Measurements from ENCODE around the gene RARB.

The RARB gene

DNA sequence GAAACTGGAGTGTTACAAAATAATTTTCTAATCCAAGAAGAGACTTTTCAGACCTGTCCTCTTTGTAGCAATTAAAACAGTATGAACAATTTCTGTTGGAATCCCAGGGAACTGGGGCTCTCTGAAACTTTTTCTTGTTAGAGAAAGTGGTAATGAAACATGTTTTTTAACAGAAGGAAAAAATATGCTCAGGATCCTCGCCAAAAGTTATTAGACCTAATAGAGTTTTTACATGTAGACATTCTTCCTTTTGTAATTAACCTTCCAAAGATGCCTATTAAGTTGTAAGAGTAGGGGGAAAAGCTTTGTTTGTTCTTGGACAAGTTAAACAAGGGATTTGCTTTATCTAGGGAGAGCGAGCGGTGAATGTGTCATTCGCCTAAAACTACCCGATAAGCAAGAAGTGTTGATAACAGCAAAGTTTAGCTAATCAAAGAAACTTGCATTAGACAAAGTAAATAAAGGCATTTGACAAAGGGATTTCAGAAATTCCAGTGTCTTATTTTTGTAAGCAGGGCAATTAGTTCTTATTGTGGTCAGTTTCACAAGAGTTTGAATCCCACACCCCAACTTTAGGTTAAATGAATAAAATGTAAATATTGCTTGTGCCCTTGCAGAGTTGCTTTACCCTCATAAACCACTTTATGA is 2.3 kb downstream of the RARB start:
- Histone ChIP-seq H3K4me3 (ENCODE audit: low read depth in 1 of 2, low read length in 2 of 2) (peak overlapping the region in 1 of 2 donors; percentile 70), H3K9me3 (ENCODE audit: control insufficient read depth in 1 of 2, low read length in 2 of 2) (no peaks in the 10 kb centered on the region), H3K36me3 (ENCODE audit: control insufficient read depth in 1 of 2, insufficient read depth in 2 of 2, low read length in 2 of 2) (no peaks in the 10 kb centered on the region), H3K4me1 (ENCODE audit: control insufficient read depth in 1 of 2, insufficient read depth in 2 of 2, low read length in 2 of 2) (peaks cover 0 to 28% of the 10 kb centered on the region in 2 donors), H3K9ac (ENCODE audit: low read depth in 1 of 2, low read length in 2 of 2) (no peak overlapping the region), H3K27me3 (ENCODE audit: control insufficient read depth in 1 of 2, insufficient read depth in 2 of 2, low read length in 2 of 2) (peaks cover 3 to 15% of the 10 kb centered on the region in 2 donors), H3K27ac (ENCODE audit: low read depth, low read length) (no peak overlapping the region)

DNA sequence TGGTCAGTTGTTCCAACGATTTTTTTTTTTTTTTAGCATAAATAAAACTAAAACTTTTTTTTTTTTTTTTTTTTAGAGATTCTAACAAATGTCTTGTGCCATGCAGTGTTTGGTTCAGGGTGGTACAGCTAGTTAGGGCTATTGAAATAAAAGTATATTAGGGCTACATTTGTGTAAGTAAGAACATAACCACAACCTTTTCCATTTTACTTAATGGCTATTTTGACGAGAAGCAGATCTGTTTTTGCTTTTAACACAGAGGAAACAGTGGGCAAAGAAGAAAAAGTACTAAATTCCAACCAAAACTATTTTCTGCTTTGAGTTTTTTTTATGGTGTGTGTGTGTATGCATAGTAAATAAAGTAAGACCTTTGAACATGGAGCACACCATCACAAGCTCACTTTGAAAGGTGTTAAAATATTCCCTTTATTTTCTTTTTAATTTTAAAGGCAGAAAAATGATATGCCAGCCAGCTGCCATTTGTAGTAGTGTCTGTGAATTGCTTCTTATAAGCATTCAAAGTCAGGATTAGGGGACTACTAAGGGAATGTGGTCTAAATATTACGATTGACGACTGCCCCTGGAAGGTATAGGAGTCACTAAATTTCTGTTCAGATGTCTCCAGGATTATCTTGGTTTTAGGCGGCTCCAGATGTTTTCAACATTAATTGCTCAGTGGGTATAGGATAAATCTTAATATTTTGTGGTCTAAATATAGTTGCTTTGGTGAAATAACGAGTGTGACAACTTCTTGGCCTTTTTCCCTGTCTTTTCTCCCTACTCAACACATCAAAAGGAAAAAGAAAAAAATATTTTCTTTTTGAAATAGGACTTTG is 3.1 kb downstream of the RARB start:
- H3K36me3 ChIP-seq (ENCODE audit: control insufficient read depth in 1 of 2, insufficient read depth in 2 of 2, low read length in 2 of 2): no peaks in the 10 kb centered on the region
- no peaks in the 10 kb centered on the region for H3K9me3 ChIP-seq (ENCODE audit: control insufficient read depth in 1 of 2, low read length in 2 of 2)
- no peak overlapping the region for H3K4me3 ChIP-seq (ENCODE audit: low read depth in 1 of 2, low read length in 2 of 2)
- H3K9ac ChIP-seq (ENCODE audit: low read depth in 1 of 2, low read length in 2 of 2): no peak overlapping the region
- H3K27me3 ChIP-seq (ENCODE audit: control insufficient read depth in 1 of 2, insufficient read depth in 2 of 2, low read length in 2 of 2): peaks cover 3 to 10% of the 10 kb centered on the region in 2 donors
- H3K4me1 ChIP-seq (ENCODE audit: control insufficient read depth in 1 of 2, insufficient read depth in 2 of 2, low read length in 2 of 2): peaks cover 0 to 31% of the 10 kb centered on the region in 2 donors
- H3K27ac ChIP-seq (ENCODE audit: low read depth, low read length): no peak overlapping the region

DNA sequence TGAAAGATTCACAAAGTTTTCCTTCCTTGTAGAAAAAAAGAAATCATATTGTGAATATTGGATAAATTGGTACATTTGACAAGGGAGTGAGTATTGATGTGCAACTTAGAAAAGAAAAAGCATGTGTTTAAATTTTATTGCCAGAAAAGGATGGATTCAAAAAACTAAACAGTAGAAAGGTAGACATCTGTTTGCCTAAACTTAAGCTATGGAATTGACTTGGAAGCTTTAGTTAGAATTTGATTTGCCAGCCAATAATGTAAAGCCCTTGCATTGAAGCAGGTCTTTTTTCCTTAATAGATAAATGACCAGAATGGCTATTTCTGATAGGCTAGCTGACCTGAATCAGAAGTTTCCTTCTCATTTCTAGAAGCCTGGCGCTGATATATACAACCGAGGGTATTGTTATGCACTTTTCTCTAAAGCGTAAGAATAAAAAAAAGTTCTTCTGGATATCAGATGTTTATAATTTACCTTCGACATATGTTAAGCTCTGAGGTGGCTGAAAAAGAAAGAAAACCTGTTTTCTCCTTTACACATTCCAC is 4.2 kb downstream of the RARB start:
- H3K36me3 ChIP-seq (ENCODE audit: control insufficient read depth in 1 of 2, insufficient read depth in 2 of 2, low read length in 2 of 2): no peaks in the 10 kb centered on the region
- H3K4me3 ChIP-seq (ENCODE audit: low read depth in 1 of 2, low read length in 2 of 2): no peak overlapping the region
- H3K9ac ChIP-seq (ENCODE audit: low read depth in 1 of 2, low read length in 2 of 2): no peak overlapping the region
- H3K27me3 ChIP-seq (ENCODE audit: control insufficient read depth in 1 of 2, insufficient read depth in 2 of 2, low read length in 2 of 2): peaks cover 0 to 2% of the 10 kb centered on the region in 2 donors
- H3K4me1 ChIP-seq (ENCODE audit: control insufficient read depth in 1 of 2, insufficient read depth in 2 of 2, low read length in 2 of 2): peaks cover 0 to 38% of the 10 kb centered on the region in 2 donors
- no peak overlapping the region for H3K27ac ChIP-seq (ENCODE audit: low read depth, low read length)
- no peaks in the 10 kb centered on the region for H3K9me3 ChIP-seq (ENCODE audit: control insufficient read depth in 1 of 2, low read length in 2 of 2)

DNA sequence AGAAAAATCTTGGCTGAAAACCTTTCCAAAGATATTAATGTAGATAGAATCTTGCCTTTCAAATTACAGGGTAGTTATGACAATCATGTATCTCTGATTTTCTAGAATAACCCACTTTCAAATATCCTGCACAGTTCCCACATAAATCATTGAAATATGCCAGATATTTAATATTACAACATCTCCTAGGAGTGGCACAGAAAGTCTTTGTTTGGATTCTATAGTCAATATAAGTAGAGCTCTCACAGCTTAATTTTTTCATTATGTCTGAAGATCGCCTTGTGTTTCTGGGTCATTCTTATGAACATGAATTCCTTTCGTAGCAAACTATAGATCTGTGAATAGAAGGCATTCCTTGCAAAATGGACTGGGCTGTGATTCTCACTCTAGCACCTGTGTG is 5.0 kb downstream of the RARB start:
- H3K4me3 ChIP-seq (ENCODE audit: low read depth in 1 of 2, low read length in 2 of 2): no peak overlapping the region
- peaks cover 0 to 38% of the 10 kb centered on the region in 2 donors for H3K4me1 ChIP-seq (ENCODE audit: control insufficient read depth in 1 of 2, insufficient read depth in 2 of 2, low read length in 2 of 2)
- no peak overlapping the region for H3K27ac ChIP-seq (ENCODE audit: low read depth, low read length)
- no peaks in the 10 kb centered on the region for H3K36me3 ChIP-seq (ENCODE audit: control insufficient read depth in 1 of 2, insufficient read depth in 2 of 2, low read length in 2 of 2)
- H3K9me3 ChIP-seq (ENCODE audit: control insufficient read depth in 1 of 2, low read length in 2 of 2): no peaks in the 10 kb centered on the region
- H3K9ac ChIP-seq (ENCODE audit: low read depth in 1 of 2, low read length in 2 of 2): no peak overlapping the region
- H3K27me3 ChIP-seq (ENCODE audit: control insufficient read depth in 1 of 2, insufficient read depth in 2 of 2, low read length in 2 of 2): no peaks in the 10 kb centered on the region

DNA sequence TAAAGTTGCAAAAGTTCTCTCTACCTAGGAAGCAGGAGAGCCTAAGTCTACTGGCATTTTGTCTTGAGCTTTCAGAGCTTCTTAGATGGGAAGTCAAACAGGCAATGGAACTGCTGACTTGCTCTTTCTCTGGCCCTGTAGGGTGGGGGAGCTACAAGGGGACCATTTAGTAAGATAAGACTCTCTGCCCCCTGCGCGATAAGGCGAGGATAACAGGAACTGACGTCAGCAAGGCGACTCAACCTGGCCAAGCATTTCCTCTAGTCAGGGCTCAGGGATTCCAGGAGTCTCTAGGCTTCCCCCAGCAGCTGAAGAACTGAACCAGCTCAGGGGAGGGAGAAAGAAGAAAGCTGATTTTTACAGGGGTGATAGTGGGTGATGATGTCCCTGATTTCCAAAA is 5.8 kb downstream of the RARB start:
- no peak overlapping the region for H3K27ac ChIP-seq (ENCODE audit: low read depth, low read length)
- H3K4me3 ChIP-seq (ENCODE audit: low read depth in 1 of 2, low read length in 2 of 2): no peak overlapping the region
- no peaks in the 10 kb centered on the region for H3K9me3 ChIP-seq (ENCODE audit: control insufficient read depth in 1 of 2, low read length in 2 of 2)
- peaks cover 0 to 34% of the 10 kb centered on the region in 2 donors for H3K4me1 ChIP-seq (ENCODE audit: control insufficient read depth in 1 of 2, insufficient read depth in 2 of 2, low read length in 2 of 2)
- H3K9ac ChIP-seq (ENCODE audit: low read depth in 1 of 2, low read length in 2 of 2): no peak overlapping the region
- H3K36me3 ChIP-seq (ENCODE audit: control insufficient read depth in 1 of 2, insufficient read depth in 2 of 2, low read length in 2 of 2): no peaks in the 10 kb centered on the region
- H3K27me3 ChIP-seq (ENCODE audit: control insufficient read depth in 1 of 2, insufficient read depth in 2 of 2, low read length in 2 of 2): no peaks in the 10 kb centered on the region

DNA sequence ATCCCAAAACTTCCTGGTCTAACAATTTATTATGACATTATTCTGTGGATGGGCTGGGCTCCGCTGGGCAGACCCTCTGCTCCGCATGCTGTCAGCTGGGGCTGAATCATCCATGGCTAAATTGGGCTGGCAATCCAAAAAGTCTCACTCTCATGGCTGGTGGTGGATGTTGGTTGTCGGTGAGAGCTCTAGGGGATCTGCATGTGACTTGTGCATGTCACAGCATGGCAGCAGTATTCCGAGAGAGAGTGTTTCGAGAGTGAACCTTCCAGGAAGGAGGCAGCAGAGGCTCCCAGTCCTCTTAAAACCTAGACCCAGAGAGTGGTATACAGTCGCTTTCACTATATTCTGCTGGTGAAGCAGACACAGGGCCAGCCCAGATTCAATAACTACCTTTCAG is 9.9 kb downstream of the RARB start:
- H3K9ac ChIP-seq (ENCODE audit: low read depth in 1 of 2, low read length in 2 of 2): no peak overlapping the region
- H3K27ac ChIP-seq (ENCODE audit: low read depth, low read length): no peak overlapping the region
- H3K36me3 ChIP-seq (ENCODE audit: control insufficient read depth in 1 of 2, insufficient read depth in 2 of 2, low read length in 2 of 2): no peaks in the 10 kb centered on the region
- H3K4me1 ChIP-seq (ENCODE audit: control insufficient read depth in 1 of 2, insufficient read depth in 2 of 2, low read length in 2 of 2): peaks cover 0 to 15% of the 10 kb centered on the region in 2 donors
- no peaks in the 10 kb centered on the region for H3K9me3 ChIP-seq (ENCODE audit: control insufficient read depth in 1 of 2, low read length in 2 of 2)
- H3K27me3 ChIP-seq (ENCODE audit: control insufficient read depth in 1 of 2, insufficient read depth in 2 of 2, low read length in 2 of 2): no peaks in the 10 kb centered on the region
- no peak overlapping the region for H3K4me3 ChIP-seq (ENCODE audit: low read depth in 1 of 2, low read length in 2 of 2)

DNA sequence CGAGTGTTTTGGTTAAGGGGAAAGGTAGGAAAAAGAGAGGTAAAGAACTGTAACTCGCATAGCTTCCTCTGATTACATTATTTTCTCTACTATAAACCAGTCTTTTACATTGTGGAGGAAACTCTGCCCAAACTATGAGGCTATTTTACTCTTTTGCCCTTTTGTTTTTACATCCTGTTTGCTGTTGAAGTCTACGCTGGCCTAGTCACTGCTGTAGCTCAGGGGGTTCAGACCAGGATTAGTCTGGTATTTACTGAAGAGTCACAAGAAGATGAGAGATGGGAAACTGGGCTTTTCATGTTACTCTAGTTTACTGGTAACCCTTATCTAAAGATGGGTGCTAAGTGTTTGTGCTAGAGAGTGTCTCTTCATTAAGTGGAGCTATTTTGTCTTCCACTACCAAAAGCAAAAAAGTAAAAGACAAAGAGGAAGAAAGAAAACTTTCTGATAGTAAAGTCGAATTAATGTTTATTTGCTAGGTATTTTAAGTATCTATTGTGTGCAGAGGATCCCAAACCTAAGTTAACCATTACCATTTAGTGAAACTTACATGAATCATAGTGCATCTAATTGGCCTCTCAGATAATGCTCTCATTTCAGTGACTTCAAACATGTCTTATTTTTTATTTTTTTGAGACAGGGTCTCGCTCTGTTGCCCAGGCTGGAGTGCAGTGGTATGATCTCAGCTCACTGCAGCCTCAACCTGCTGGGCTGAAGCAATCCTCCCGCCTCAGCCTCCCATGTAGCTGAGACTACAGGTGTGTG is 10.9 kb downstream of the RARB start:
- Histone ChIP-seq H3K4me3 (ENCODE audit: low read depth in 1 of 2, low read length in 2 of 2) (no peak overlapping the region), H3K9me3 (ENCODE audit: control insufficient read depth in 1 of 2, low read length in 2 of 2) (no peaks in the 10 kb centered on the region), H3K27me3 (ENCODE audit: control insufficient read depth in 1 of 2, insufficient read depth in 2 of 2, low read length in 2 of 2) (no peaks in the 10 kb centered on the region), H3K9ac (ENCODE audit: low read depth in 1 of 2, low read length in 2 of 2) (no peak overlapping the region), H3K4me1 (ENCODE audit: control insufficient read depth in 1 of 2, insufficient read depth in 2 of 2, low read length in 2 of 2) (peaks cover 0 to 10% of the 10 kb centered on the region in 2 donors), H3K36me3 (ENCODE audit: control insufficient read depth in 1 of 2, insufficient read depth in 2 of 2, low read length in 2 of 2) (no peaks in the 10 kb centered on the region), H3K27ac (ENCODE audit: low read depth, low read length) (no peak overlapping the region)

DNA sequence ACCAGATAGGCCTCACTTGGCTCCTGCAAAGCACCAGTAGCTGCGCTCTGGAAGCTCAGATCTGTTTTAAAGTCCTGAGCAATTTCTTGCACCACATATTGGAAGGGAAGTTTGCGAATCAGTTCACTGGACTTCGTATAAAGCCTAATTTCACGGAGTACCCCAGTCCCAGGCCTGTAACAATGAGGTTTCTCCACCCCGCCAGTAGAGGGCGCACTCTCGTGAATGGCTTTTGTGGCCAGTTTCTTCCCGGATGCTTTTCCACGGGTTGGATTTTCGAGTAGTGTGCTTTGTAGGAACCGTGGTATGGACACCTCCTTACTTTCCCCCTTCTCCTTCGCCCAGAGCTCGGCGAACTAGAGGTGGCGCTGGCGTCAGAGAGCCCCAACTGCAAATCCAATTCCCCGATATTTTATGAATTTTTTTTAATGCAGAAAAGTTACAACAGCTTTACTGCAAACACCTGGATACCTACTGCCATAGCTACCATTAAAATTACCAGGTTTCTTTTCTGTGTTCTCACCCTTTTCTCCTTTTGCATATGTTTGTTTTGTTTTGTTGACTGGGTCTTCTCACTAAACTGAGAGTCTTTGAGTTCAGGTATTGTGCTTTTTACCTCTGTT is 13.3 kb downstream of the RARB start:
- no peak overlapping the region for H3K4me3 ChIP-seq (ENCODE audit: low read depth in 1 of 2, low read length in 2 of 2)
- H3K27me3 ChIP-seq (ENCODE audit: control insufficient read depth in 1 of 2, insufficient read depth in 2 of 2, low read length in 2 of 2): no peaks in the 10 kb centered on the region
- no peaks in the 10 kb centered on the region for H3K9me3 ChIP-seq (ENCODE audit: control insufficient read depth in 1 of 2, low read length in 2 of 2)
- peaks cover 0 to 6% of the 10 kb centered on the region in 2 donors for H3K4me1 ChIP-seq (ENCODE audit: control insufficient read depth in 1 of 2, insufficient read depth in 2 of 2, low read length in 2 of 2)
- H3K9ac ChIP-seq (ENCODE audit: low read depth in 1 of 2, low read length in 2 of 2): no peak overlapping the region
- H3K27ac ChIP-seq (ENCODE audit: low read depth, low read length): no peak overlapping the region
- H3K36me3 ChIP-seq (ENCODE audit: control insufficient read depth in 1 of 2, insufficient read depth in 2 of 2, low read length in 2 of 2): no peaks in the 10 kb centered on the region

DNA sequence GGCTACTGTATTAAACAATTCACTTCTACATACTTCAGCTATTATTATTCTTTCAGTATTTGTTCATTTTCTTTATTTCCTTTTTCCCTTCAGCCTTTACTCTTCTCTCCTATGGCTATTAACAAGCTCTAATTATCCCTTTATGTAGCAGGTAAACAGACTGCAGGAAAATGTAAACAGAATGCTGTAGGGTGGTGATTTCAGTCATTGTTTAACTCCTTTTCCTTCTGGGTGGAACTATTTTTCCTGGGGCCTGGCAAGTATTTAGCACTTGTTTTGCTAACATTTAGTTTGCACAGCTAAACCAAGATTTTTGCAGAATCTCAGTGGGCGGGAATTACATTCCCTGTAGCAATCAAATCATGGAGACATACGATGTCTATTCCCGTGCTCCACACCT is 14.4 kb downstream of the RARB start:
- H3K9me3 ChIP-seq (ENCODE audit: control insufficient read depth in 1 of 2, low read length in 2 of 2): no peaks in the 10 kb centered on the region
- no peaks in the 10 kb centered on the region for H3K4me1 ChIP-seq (ENCODE audit: control insufficient read depth in 1 of 2, insufficient read depth in 2 of 2, low read length in 2 of 2)
- H3K27ac ChIP-seq (ENCODE audit: low read depth, low read length): no peak overlapping the region
- no peak overlapping the region for H3K9ac ChIP-seq (ENCODE audit: low read depth in 1 of 2, low read length in 2 of 2)
- no peaks in the 10 kb centered on the region for H3K36me3 ChIP-seq (ENCODE audit: control insufficient read depth in 1 of 2, insufficient read depth in 2 of 2, low read length in 2 of 2)
- no peaks in the 10 kb centered on the region for H3K27me3 ChIP-seq (ENCODE audit: control insufficient read depth in 1 of 2, insufficient read depth in 2 of 2, low read length in 2 of 2)
- H3K4me3 ChIP-seq (ENCODE audit: low read depth in 1 of 2, low read length in 2 of 2): no peak overlapping the region
